ENCODE measurements around the gene WNT3A.

The WNT3A gene

GRCh38 chr1:228070173-228070572 lies 63.4 kb downstream of the WNT3A start:
- DNase-seq (ENCODE audit: low read depth, low spot score), result no peak

- no peak for DNase-seq (ENCODE audit: low read depth, low spot score)
Measured at GRCh38 chr1:228070851-228071250, 64.1 kb downstream of the WNT3A start.

- DNase-seq (ENCODE audit: low read depth, low spot score), result no peak
Measured at GRCh38 chr1:228071839-228072657, 65.2 kb downstream of the WNT3A start.

- no peak for DNase-seq (ENCODE audit: low read depth, low spot score)
Measured at GRCh38 chr1:228072658-228073043, 65.9 kb downstream of the WNT3A start.

GRCh38 chr1:228073061-228073856 lies 66.5 kb downstream of the WNT3A start:
- no peak for DNase-seq (ENCODE audit: low read depth, low spot score)

- DNase-seq (ENCODE audit: low read depth, low spot score), result peak; percentile 38
Measured at GRCh38 chr1:228073857-228074545, 67.2 kb downstream of the WNT3A start.

GRCh38 chr1:228074954-228075730 lies 68.3 kb downstream of the WNT3A start:
- DNase-seq (ENCODE audit: low read depth, low spot score), result no peak

- DNase-seq (ENCODE audit: low read depth, low spot score), result no peak
Measured at GRCh38 chr1:228075801-228076271, 69.0 kb downstream of the WNT3A start.

- DNase-seq (ENCODE audit: low read depth, low spot score), result no peak
Measured at GRCh38 chr1:228076796-228077430, 70.1 kb downstream of the WNT3A start.

- no peak for DNase-seq (ENCODE audit: low read depth, low spot score)
Measured at GRCh38 chr1:228077565-228078330, 71.0 kb downstream of the WNT3A start.

GRCh38 chr1:228079013-228079412 lies 72.2 kb downstream of the WNT3A start:
- no peak for DNase-seq (ENCODE audit: low read depth, low spot score)

- no peak for DNase-seq (ENCODE audit: low read depth, low spot score)
Measured at GRCh38 chr1:228079601-228080263, 72.9 kb downstream of the WNT3A start.

GRCh38 chr1:228081144-228081543 lies 74.3 kb downstream of the WNT3A start:
- DNase-seq (ENCODE audit: low read depth, low spot score), result no peak

- peak; percentile 39 for DNase-seq (ENCODE audit: low read depth, low spot score)
Measured at GRCh38 chr1:228081578-228082213, 74.9 kb downstream of the WNT3A start.

- peak; percentile 99 for DNase-seq (ENCODE audit: low read depth, low spot score)
Measured at GRCh38 chr1:228082214-228082917, 75.6 kb downstream of the WNT3A start, which contains the start of gene ARF1. Gene ARF1 (plus strand): TSS chr1:228082708. CDS start chr1:228097115, 14,407 bp downstream.

GRCh38 chr1:228082918-228083870 lies 76.4 kb downstream of the WNT3A start:
- DNase-seq (ENCODE audit: low read depth, low spot score), result peak; percentile 64

GRCh38 chr1:228083871-228084278 lies 77.1 kb downstream of the WNT3A start:
- peak; percentile 50 for DNase-seq (ENCODE audit: low read depth, low spot score)
